B cell (primary cell): ENCODE data around the gene CCNB1.

Experiments
- CTCF ChIP-seq: fragments of 200-600 bp; IDR thresholded peaks from one replicate; pipeline ENCODE4 v1.8.0; 2022; ENCODE audit warnings: antibody characterized with exemption, mild to moderate bottlenecking
- EZH2 ChIP-seq: IDR thresholded peaks from 2 replicates; pipeline ENCODE4 v1.6.1; 2012; ENCODE audit warnings: borderline replicate concordance, low read depth, mild to moderate bottlenecking, moderate library complexity, low read length; ENCODE audit not compliant: insufficient read depth, poor library complexity, severe bottlenecking

GRCh38 chr5:69167493-69167855, 524 bp downstream of the CCNB1 start:
- TF ChIP-seq CTCF, result no peak
- TF ChIP-seq EZH2, result no peak
